HG03159 (cell line): ENCODE measurements around the gene OR1M1.
"Not testable (repeated sequence)": the region's sequence is repeated elsewhere in the genome, so short reads cannot be mapped to it uniquely, and the experiment has no call there.

Experiments
- ATAC-seq: cut with Tn5 transposase; IDR thresholded peaks from one replicate; pipeline ENCODE4 v1.9.1; 2021; ENCODE audit warnings: mild to moderate bottlenecking, moderate library complexity; ENCODE audit not compliant: unreplicated experiment

Gene OR1M1, protein sequence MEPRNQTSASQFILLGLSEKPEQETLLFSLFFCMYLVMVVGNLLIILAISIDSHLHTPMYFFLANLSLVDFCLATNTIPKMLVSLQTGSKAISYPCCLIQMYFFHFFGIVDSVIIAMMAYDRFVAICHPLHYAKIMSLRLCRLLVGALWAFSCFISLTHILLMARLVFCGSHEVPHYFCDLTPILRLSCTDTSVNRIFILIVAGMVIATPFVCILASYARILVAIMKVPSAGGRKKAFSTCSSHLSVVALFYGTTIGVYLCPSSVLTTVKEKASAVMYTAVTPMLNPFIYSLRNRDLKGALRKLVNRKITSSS

DNA sequence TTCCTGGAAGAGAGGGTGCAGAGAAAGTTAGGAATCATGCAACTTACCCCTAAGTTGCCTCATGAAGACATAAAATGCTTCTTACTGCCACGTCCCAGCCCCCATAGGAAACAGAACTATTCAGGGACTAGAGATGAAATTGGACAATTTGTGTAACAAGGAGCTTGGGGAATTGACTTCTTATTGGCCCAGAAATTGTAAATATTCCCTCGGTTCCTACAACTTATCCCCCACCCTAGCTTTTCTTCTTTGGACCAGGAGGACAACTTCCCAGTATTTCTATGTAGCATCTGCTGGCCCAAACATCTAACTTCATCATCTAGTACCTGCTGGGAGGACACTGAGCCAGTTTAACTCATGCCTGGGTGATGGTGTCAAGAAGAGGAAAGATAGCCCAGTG is at the start of gene OR1M1:
TSS of gene OR1M1 (plus strand) at position 301 of the 400 bp plus-strand sequence. CDS start 6,184 bp downstream, outside the sequence.
- no peak for ATAC-seq

DNA sequence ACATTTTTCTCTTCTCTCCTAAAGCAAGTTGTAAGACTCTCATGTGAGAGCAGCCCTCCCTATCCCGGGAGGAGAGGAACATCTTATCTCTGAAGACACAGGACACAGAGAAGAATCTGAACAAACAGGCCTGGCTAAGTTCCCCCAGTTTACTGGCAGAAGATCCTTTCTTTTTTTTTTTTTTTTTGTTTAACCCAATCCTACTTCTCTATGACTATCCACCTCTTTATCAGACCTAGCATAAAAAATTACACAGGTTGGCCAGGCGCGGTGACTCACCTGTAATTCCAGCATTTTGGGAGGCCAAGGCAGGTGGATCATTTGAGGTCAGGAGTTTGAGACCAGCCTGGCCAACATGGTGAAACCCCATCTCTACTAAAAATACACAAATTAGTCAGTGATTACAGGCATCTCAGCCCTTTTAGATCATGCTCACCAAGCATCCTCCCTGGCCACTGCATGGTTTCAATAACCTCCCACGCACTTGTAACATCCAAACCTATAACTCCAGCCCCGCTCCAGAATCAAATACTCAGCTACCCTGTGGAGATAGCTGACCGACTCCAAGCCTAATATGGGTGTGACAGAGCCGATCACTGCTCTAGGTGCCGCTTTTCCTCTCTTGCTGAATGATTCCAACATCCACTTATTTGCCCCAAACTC is 49.3 kb upstream of the OR1M1 start:
- no peak for ATAC-seq

DNA sequence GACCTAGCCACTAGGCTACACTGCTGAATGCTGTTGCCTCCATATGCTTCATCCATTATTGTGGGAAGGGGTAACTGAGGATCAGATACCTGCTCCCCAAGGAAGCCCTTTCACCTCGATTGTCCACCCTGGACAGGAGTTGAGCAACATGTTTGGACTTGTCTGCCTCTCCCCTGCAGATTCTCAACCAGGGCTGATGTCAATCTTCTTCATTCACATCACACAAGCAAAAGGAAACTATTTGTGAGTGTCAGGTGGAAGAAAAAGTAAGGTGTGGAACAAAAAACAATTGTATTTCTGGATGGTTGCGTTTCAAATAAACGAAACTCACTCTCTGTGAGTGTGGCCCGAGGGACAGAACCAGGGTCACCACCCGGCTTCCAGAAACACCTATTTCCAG is 47.1 kb upstream of the OR1M1 start:
- ATAC-seq, result no peak

DNA sequence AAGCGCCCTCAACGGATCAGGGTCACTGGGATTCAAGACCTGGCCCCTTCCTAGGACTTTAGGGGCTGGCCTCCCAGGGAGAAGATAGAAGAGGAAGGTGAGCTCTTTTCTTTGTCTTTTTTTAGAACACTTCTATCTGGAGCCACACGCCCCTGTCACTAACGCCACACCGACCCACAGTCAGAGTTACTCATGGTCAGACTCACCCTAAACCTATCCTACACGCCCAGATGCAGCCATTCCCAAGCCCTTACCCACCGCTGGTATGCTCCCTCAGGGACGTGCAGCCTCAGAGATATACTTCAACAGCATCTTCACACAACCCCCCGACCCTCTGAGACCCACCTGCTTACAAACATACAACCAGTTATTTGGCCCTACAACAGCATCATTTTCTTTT is 46.7 kb upstream of the OR1M1 start:
- ATAC-seq, result no peak

DNA sequence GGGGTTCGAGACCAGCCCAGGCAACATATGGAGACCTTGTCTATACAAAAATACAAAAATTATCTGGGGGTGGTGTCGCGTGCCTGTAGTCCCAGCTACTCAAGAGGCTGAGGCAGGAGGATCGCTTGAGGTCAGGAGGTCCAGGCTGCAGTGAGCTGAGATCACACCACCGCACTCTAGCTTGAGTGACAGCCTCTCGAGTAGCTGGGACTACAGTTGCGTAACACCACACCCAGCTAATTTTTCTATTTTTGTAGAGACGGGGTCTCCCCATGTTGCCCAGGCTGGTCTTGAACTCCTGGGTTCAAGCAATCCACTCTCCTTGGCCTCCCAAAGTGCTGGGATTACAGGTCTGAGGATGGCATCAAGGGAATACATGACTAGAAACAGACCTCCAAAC is 45.8 kb upstream of the OR1M1 start:
- no peak for ATAC-seq

DNA sequence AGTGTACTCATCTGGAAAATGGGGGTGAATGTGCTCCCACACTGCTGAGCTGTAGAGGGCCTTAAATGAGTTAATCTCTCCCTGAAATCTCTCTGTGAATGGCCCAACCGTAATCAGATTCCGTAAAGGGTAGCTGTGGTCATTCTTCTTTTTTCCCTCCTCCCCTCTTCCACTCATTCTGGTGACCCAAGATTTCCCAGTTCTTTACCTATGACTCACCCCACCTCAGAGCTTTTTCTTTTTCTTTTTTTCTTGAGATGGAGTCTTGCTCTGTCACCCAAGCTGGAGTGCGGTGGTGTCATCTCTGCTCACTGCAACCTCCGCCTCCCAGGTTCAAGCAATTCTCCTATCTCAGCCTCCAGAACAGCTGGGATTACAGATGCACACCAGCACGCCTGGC is 43.3 kb upstream of the OR1M1 start:
- no peak for ATAC-seq

DNA sequence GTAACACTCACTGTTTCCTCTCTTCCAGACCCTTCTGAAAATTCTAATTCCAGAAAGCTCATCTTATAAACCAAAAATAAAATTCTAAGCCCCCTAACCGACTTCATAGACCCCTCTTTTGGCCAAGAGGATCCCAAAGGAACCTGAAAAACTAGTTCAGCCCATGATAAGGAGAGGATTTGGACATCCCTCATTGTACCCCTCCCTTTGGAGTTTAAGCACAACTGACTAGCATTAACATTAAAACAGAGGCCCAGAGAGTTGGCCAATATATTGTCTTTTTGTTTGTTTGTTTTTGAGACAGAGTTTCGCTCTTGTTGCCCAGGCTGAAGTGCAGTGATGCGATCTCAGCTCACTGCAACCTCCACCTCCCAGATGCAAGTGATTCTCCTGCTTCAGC is 42.4 kb upstream of the OR1M1 start:
- ATAC-seq, result no peak

DNA sequence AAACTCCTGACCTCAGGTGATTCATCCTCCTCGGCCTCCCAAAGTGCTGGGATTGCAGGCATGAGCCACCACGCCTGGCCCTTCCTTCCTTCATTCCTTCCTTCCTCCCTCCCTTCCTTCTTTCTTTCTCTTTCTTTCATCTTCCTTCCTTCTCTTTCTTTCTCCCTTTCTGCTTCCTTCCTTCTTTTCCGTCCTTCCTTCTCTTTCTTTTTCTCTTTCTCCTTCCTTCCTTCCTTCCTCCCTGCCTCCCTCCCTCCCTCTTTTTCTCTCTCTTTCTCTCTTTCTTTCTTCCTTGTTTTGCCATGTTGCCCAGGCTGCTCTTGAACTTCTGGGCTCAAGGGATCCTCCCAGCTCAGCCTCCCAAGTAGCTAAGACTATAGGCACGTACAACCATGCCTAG is 40.2 kb upstream of the OR1M1 start:
- no peak for ATAC-seq

DNA sequence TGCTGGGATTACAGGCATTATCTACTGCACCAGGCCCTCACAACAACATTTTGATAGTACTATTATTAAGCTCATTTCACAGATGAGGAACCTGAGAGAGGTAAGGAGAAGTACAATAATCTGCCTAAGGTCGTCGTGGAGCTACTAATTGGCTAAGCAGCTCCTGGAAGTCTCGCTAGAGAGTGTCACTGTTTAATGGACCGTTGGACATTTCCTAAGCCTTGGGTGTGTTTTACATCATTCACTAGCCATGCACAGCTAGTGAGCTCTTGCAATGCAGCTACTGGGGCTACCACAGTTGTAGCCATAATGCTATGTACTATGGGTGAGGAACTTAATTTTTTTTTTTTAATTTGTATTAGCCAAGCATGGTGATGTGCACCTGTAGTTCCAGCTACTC is 34.0 kb upstream of the OR1M1 start:
- ATAC-seq, result no peak

DNA sequence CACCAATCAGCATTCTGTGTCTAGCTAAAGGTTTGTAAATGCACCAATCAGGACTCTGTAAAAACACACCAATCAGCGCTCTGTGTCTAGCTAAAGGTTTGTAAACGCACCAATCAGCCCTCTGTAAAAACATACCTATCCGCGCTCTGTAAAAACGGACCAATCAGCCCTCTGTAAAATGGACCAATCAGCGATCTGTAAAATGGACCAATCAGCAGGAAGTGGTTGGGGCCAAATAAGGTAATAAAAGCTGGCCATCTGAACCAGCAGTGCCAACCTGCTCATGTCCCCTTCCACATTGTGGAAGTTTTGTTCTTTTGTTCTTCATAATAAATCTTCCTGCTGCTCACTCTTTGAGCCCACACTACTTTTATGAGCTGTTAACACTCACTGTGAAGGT is 33.2 kb upstream of the OR1M1 start:
- ATAC-seq, result not testable (repeated sequence)

DNA sequence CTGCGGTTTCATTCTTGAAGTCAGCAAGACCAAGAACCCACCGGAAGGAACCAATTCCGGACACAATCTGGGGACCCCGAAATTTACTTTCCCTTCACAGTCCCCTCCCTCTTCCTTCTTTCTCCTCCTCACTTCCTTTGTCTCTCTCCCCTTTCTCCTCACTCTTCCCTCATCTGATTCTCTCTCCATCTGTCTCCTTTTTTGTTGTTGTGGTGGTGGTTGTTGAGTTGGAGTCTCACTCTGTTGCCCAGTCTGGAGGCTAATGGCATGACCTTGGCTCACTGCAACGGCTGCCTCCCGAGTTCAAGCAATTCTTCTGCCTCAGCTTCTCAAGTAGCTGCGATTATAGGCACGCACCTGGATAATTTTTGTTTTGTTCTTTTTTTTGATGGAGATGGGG is 32.7 kb upstream of the OR1M1 start:
- no peak for ATAC-seq

DNA sequence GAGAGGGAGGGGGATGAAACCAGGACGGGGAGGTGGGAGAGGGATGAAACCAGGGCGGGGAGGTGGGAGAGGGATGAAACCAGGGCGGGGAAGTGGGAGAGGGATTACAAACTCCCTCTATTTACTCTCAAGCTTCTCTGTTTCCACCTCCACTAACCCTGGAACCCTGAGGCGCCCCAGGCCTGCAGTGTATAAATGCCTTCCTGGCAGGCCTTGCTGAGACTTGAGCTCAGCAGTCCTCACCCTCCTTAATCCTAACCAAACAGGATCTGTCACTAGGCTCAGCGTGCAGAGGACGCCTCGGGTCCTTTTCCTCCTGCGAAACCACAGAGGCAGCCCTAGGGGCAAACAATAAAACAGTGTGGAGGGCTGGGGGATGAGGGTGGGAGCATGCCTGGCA is 32.1 kb upstream of the OR1M1 start:
- no peak for ATAC-seq

DNA sequence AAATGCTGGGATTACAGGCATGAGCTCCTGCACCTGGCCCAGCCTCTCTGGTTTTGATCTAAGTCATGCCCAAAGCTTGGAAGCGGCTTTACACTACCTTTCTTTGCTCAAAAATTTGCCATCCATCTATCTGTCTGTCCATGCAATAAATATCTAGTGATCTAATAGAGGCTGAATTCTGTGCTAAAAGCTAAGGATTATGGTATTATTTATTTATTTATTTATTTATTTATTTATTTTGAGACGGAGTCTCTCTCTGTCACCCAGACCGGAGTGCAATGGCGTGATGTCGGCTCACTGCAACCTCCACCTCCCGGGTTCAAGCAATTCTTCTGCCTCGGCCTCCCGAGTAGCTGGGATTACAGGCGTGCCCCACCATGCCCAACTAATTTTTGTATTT is 30.7 kb upstream of the OR1M1 start:
- ATAC-seq, result not testable (repeated sequence)

DNA sequence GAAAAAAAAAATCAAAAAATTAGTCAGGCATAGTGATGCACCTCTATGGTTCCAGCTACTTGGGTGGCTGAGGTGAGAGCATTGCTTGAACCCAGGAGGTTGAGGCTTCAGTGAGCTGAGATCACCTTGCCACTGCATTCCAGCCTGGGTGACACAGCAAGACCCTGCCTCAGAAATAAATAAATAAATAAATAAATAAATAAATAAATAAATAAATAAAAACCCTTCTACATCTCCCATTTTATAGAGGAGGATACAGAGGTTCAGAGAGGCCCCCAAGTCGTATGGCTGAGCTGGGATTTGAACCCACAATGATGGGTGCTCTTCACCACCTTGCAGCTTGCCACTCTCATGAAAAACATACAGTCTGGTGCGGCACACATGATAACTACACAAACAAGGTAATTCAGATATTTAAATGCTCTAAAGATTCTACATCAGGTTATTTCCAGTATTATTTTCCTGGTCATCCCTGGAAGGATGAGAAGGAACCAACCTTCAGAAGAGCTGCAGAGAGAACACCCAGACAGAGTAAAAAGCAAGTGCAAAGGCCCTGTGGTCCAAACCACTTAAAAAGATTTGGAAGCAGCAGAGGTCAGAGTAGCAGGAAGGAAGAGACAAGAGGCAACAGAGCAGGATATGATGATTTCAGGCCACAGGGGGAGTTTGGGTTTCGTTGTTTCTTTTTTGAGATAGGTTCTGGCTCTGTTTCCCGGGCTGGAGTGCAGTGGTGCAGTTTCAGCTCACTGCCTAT is 29.2 kb upstream of the OR1M1 start:
- no peak for ATAC-seq

DNA sequence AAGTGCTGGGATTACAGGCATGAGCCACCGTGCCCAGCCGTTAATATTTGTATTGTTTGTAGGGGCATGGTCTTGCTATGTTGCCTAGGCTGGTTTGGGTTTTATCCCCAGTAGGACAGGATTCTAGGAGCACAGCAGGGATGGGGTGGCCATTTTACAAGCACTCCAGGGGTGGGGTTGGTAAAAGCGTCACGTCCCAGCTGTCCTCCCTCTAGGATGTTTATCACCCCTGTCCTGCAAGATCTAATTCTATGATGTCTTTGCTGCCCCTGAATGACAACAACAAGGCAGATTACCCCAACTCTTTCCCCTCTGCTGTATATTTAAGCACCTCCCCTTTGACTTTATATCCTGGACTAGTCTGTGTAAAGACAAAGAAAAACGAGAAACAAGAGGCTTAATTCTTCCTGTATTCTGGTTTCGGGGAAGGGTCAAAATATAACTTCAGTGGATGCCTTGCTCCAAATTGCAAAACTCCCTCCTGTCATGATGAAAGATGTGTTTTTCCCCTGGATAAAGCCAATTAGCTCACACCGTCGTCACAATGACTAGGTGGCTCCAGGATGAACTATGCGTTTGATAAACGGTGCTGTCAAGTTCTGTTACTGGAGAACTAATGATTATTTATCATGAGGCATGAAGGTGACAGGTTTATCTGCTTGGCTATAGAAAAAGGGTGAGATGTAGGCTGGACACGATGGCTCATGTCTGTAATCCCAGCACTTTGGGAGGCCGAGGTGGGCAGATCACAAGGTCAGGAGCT is 27.8 kb upstream of the OR1M1 start:
- no peak for ATAC-seq

DNA sequence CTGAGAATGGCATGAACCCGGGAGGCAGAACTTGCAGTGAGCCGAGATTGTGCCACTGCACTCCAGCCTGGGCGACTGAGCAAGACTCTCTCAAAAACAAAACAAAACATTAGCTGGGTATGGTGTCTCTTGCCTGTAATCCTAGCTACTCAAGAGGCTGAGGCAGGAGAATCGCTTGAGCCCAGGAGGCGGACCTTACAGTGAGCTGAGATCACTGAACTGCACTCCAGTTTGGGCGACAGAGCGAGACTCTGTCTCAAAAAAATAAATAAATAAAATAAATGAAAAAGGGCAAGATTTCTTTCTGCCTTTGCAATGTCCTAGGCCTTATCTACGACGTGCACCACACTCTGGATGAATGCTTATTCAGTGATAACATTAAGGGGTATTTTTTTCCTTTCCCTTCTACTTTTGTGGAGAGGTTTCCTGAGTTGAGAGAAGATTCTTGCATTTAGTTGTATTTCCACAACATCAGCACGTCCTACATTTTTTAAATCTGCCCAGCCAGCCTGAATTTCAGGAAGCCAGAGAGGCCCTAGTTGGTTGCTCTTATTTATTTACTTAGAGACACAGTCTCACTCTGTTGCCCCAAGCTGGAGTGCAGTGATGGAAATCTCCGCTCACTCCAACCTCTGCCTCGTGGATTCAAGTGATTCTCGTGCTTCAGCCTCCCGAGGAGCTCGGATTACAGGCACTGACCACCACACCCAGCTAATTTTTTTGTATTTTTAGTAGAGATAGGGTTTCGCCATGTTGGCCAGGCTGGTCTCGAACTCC is 26.1 kb upstream of the OR1M1 start:
- no peak for ATAC-seq

DNA sequence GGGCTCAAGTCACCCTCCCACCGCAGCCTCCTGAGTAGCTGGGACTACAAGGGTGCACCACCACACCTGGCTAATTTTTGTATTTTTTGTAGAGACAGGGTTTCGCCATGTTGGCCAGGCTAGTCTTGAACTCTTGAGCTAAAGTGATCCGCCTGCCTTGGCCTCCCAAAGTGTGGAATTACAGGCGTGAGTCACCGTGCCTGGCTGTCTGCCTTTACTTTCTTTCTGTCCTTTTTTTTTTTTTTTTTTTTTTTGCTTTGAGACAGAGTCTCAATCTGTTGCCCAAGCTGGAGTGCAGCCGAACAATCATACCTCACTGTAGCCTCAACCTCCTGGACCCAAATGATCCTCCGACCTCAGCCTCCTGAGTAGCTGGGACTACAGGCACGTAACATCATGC is 25.0 kb upstream of the OR1M1 start:
- no peak for ATAC-seq

DNA sequence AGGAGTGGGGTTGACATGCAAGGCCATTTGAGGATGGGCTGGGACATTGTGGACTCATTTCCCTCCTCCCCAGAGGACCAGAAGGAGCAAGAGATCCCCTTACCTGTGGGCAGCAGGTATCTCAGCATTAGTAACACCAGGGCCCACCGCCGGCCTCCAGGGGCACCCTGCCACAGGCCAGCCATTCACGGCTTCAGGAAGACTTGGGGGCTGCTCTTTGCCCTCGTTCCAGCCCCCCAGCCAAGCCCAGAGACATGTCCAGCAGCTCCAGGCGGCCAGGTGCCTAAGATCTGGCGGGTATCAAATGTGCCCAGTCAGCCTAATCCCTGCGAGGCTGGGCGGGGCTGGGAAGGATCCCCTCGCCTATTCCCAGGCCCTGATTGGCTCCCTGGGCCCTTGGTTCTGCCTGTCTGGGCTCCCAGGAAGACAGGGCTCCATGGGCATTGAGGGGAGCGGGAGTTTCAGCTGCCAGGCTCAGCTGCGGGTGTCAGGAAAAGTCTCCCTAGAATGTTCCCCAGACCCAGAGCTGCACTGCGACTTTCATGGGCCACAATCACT is 21.3 kb upstream of the OR1M1 start:
- ATAC-seq, result no peak

DNA sequence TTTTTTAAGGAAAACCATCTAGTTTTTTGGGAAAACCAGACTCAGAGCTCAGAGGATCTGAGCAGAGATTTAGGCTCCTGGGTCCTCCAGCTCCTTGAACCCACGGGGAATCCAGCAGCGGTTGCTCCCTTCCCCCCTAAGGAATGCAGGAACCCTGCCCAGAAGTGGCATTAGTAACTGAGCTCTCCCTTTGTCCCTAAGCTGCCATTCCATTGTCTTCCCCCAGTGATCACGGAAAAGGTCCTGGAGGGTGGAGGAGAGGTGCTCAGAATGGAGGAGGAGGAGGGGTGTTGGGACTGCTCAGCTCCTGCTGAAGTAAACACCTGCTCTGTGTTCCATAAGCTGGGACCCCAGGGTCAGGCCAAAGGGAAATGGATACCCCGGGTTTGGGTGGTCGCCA is 16.8 kb upstream of the OR1M1 start:
- ATAC-seq, result no peak

DNA sequence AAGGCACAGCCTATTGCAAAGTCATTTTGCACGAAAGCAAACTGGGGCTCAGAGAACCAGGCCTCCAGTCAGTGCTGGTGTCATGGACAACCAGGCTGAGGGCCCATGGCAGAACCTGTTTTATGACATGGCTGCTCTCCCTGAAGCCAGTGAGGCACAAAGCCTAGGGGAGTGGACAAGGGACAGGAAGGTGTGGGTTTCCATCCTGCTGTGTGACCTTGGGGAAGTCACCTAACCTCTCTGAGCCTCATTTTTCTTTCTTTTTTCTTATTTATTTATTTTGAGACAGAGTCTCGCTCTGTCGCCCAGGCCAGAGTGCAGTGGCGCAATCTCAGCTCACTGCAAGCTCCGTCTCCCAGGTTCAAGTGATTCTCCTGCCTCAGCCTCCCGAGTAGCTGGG is 15.1 kb upstream of the OR1M1 start:
- ATAC-seq, result not testable (repeated sequence)
